NCI-H1092 (cell line): ENCODE measurements around the gene CCDC91.

Experiments used
- DNase-seq: peaks from one replicate; lab custom pipeline; 2025; lab: John Stamatoyannopoulos, UW

CCDC91 gene

GRCh38 chr12:28583701-28584261 is 393.5 kb downstream of the CCDC91 start:
- no peak for DNase-seq

- no peak for DNase-seq
These were observed 394.9 kb downstream of the CCDC91 start for GRCh38 chr12:28585146-28585545.

DNA sequence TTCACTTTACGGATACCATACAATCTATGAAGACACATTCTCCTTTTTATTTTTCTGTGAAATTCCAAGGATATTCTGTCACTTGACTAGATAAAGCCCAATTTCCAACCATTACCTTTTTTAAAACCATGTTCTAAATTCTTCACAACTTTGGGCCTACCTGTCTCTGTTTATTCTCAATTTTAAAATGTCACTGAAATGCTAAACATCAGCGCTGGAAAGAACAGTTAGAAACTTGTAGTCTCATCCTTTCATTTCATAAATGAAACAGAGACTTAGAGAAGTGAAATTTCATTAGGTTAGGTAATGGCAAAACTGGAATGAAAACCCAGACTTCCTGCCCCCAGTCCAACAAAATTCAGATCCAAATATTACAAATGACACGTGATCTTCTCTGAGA is 396.2 kb downstream of the CCDC91 start:
- no peak for DNase-seq

DNA sequence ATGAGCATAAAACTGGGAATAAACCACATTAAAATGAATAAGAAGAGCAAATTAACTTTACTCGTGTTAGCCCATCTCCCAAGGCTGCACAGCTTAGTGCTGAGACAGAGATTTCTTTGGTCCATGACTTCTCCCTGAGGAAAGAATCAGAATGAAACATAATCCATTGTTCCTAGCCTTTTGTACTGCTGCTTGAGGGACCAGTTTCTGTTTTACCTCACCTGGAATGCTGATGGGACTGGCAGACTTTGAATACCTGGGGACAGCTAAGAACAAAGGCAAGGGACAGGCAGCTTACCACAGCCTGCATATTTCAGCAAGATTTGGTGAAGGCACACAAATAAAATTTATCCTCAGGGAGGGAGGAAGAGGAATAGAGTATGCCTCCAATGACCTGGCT is 401.6 kb downstream of the CCDC91 start:
- no peak for DNase-seq
